ENCODE results near the gene EP300.
"Not testable (repeated sequence)": the region's sequence is repeated elsewhere in the genome, so short reads cannot be mapped to it uniquely, and the experiment has no call there.

The EP300 gene

DNA sequence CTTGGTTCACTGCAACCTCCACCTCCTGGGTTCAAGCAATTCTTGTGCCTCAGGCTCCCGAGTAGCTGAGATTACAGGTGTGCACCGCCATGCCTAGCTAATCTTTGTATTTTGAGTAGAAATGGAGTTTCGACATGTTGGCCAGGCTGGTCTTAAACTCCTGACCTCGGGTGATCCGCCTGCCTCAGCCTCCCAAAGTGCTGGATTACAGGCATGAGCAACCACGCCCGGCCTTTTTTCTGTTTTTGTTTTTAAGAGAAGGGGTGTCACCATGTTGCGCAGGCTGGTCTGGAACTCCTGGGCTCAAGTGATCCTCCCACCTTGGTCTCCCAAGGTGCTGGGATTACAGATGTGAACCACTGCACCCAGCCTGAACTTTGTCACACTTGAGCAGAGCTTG is 26.1 kb upstream of the EP300 start:
- not testable (repeated sequence) for H3K4ac ChIP-seq (ENCODE audit: low read length); H2BK15ac ChIP-seq (ENCODE audit: low read length); DNase-seq (ENCODE audit: low spot score); H2BK5ac ChIP-seq (ENCODE audit: low read length); H3K9ac ChIP-seq (ENCODE audit: low read depth, low read length, poor library complexity); H2AFZ ChIP-seq (ENCODE audit: low read length); H3K4me2 ChIP-seq (ENCODE audit: insufficient read depth, low read length, poor library complexity, severe bottlenecking); H3K27ac ChIP-seq (replicated peaks; ENCODE audit: low read length); H2BK12ac ChIP-seq (ENCODE audit: low read length); H4K91ac ChIP-seq (ENCODE audit: low read depth, low read length, poor library complexity); H3K23ac ChIP-seq (ENCODE audit: low read depth, low read length, poor library complexity); H3K18ac ChIP-seq (ENCODE audit: low read length); H3K9me3 ChIP-seq (replicated peaks in 1 of 2; ENCODE audit: control insufficient read depth in 2 of 2, insufficient read depth in 1 of 2, low read depth in 1 of 2, low read length in 2 of 2); H2BK120ac ChIP-seq (ENCODE audit: low read depth, low read length); H3K79me1 ChIP-seq (ENCODE audit: low read depth, low read length); H3K4me3 ChIP-seq (ENCODE audit: low read length in 2 of 2); H3K4me1 ChIP-seq (ENCODE audit: control insufficient read depth in 2 of 2, insufficient read depth in 1 of 2, low read depth in 1 of 2, low read length in 2 of 2); H3K36me3 ChIP-seq (replicated peaks in 1 of 2; ENCODE audit: control insufficient read depth in 2 of 2, insufficient read depth in 2 of 2, low read length in 2 of 2); H3K14ac ChIP-seq (ENCODE audit: low read length); H4K8ac ChIP-seq (ENCODE audit: low read depth, low read length); H3K27me3 ChIP-seq (ENCODE audit: control insufficient read depth in 3 of 3, insufficient read depth in 3 of 3, low read depth in 1 of 3, low read length in 3 of 3); H2AK5ac ChIP-seq (ENCODE audit: low read depth, low read length)
- no CpG with 5 or more reads among the region's 8 CpGs for WGBS, 2 donors (ENCODE audit: extremely low coverage in 2 of 2, insufficient read length in 2 of 2, insufficient replicate concordance in 1 of 2)

DNA sequence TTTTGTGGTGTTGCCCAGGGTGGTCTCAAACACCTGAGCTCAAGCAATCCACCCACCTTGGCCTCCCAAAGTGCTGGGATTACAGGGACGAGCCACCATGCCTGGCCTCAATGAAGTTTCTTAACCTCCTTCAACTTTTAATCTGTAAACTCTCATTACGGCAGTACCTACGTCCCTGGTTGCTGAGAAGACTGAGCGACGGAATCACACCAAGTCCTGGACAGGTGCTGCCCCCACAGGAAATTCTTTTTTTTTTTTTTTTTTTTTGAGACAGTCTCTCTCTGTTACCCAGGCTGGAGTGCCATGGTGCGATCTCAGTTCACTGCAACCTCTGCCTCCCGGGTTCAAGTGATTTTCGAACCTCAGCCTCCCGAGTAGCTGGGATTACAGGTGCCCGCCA is 24.4 kb upstream of the EP300 start:
- H3K14ac ChIP-seq (ENCODE audit: low read length); H3K18ac ChIP-seq (ENCODE audit: low read length); H3K4me1 ChIP-seq (ENCODE audit: control insufficient read depth in 2 of 2, insufficient read depth in 1 of 2, low read depth in 1 of 2, low read length in 2 of 2); H2BK12ac ChIP-seq (ENCODE audit: low read length); H3K4ac ChIP-seq (ENCODE audit: low read length); H3K23ac ChIP-seq (ENCODE audit: low read depth, low read length, poor library complexity); H4K91ac ChIP-seq (ENCODE audit: low read depth, low read length, poor library complexity); DNase-seq (ENCODE audit: low spot score); H3K27me3 ChIP-seq (ENCODE audit: control insufficient read depth in 3 of 3, insufficient read depth in 3 of 3, low read depth in 1 of 3, low read length in 3 of 3); H3K79me1 ChIP-seq (ENCODE audit: low read depth, low read length); H2BK120ac ChIP-seq (ENCODE audit: low read depth, low read length); H2AFZ ChIP-seq (ENCODE audit: low read length); H3K9ac ChIP-seq (ENCODE audit: low read depth, low read length, poor library complexity); H3K36me3 ChIP-seq (replicated peaks in 1 of 2; ENCODE audit: control insufficient read depth in 2 of 2, insufficient read depth in 2 of 2, low read length in 2 of 2); H3K9me3 ChIP-seq (replicated peaks in 1 of 2; ENCODE audit: control insufficient read depth in 2 of 2, insufficient read depth in 1 of 2, low read depth in 1 of 2, low read length in 2 of 2); H3K4me3 ChIP-seq (ENCODE audit: low read length in 2 of 2); H2BK15ac ChIP-seq (ENCODE audit: low read length); H3K27ac ChIP-seq (replicated peaks; ENCODE audit: low read length); H2BK5ac ChIP-seq (ENCODE audit: low read length); H3K4me2 ChIP-seq (ENCODE audit: insufficient read depth, low read length, poor library complexity, severe bottlenecking); H2AK5ac ChIP-seq (ENCODE audit: low read depth, low read length); H4K8ac ChIP-seq (ENCODE audit: low read depth, low read length): not testable (repeated sequence)
- no CpG with 5 or more reads among the region's 10 CpGs for WGBS, 2 donors (ENCODE audit: extremely low coverage in 2 of 2, insufficient read length in 2 of 2, insufficient replicate concordance in 1 of 2)

- Histone ChIP-seq H2BK5ac (ENCODE audit: low read length) (no peak overlapping the region), H3K36me3 (replicated peaks in 1 of 2; ENCODE audit: control insufficient read depth in 2 of 2, insufficient read depth in 2 of 2, low read length in 2 of 2) (no peaks in the 10 kb centered on the region), H4K8ac (ENCODE audit: low read depth, low read length) (no peak overlapping the region), H2BK120ac (ENCODE audit: low read depth, low read length) (no peak overlapping the region), H2BK15ac (ENCODE audit: low read length) (no peak overlapping the region), H3K27me3 (ENCODE audit: control insufficient read depth in 3 of 3, insufficient read depth in 3 of 3, low read depth in 1 of 3, low read length in 3 of 3) (peaks cover 0 to 6% (median 0%) of the 10 kb centered on the region in 3 experiments), H3K4me1 (ENCODE audit: control insufficient read depth in 2 of 2, insufficient read depth in 1 of 2, low read depth in 1 of 2, low read length in 2 of 2) (peaks cover 0 to 2% of the 10 kb centered on the region in 2 donors), H3K4me3 (ENCODE audit: low read length in 2 of 2) (no peak overlapping the region), H3K18ac (ENCODE audit: low read length) (no peak overlapping the region), H3K4ac (ENCODE audit: low read length) (no peak overlapping the region), H2BK12ac (ENCODE audit: low read length) (no peak overlapping the region), H4K91ac (ENCODE audit: low read depth, low read length, poor library complexity) (no peak overlapping the region), H3K4me2 (ENCODE audit: insufficient read depth, low read length, poor library complexity, severe bottlenecking) (no peak overlapping the region), H3K9ac (ENCODE audit: low read depth, low read length, poor library complexity) (no peak overlapping the region), H3K79me1 (ENCODE audit: low read depth, low read length) (no peaks in the 10 kb centered on the region), H3K14ac (ENCODE audit: low read length) (no peak overlapping the region), H2AFZ (ENCODE audit: low read length) (no peak overlapping the region), H3K27ac (replicated peaks; ENCODE audit: low read length) (no peak overlapping the region), H2AK5ac (ENCODE audit: low read depth, low read length) (no peak overlapping the region), H3K23ac (ENCODE audit: low read depth, low read length, poor library complexity) (no peak overlapping the region), H3K9me3 (replicated peaks in 1 of 2; ENCODE audit: control insufficient read depth in 2 of 2, insufficient read depth in 1 of 2, low read depth in 1 of 2, low read length in 2 of 2) (no peaks in the 10 kb centered on the region)
- no CpG with 5 or more reads among the region's 14 CpGs for WGBS, 2 donors (ENCODE audit: extremely low coverage in 2 of 2, insufficient read length in 2 of 2, insufficient replicate concordance in 1 of 2)
- no peak for DNase-seq (ENCODE audit: low spot score)
Observed at GRCh38 chr22:41070665-41071331, 21.6 kb upstream of the EP300 start.

- Histone ChIP-seq H3K9ac (ENCODE audit: low read depth, low read length, poor library complexity) (no peak overlapping the region), H3K4me2 (ENCODE audit: insufficient read depth, low read length, poor library complexity, severe bottlenecking) (no peak overlapping the region), H2BK120ac (ENCODE audit: low read depth, low read length) (no peak overlapping the region), H3K79me1 (ENCODE audit: low read depth, low read length) (no peaks in the 10 kb centered on the region), H2BK12ac (ENCODE audit: low read length) (no peak overlapping the region), H3K23ac (ENCODE audit: low read depth, low read length, poor library complexity) (no peak overlapping the region), H2AFZ (ENCODE audit: low read length) (no peak overlapping the region), H3K9me3 (replicated peaks in 1 of 2; ENCODE audit: control insufficient read depth in 2 of 2, insufficient read depth in 1 of 2, low read depth in 1 of 2, low read length in 2 of 2) (no peaks in the 10 kb centered on the region), H3K14ac (ENCODE audit: low read length) (no peak overlapping the region), H3K4ac (ENCODE audit: low read length) (no peak overlapping the region), H4K8ac (ENCODE audit: low read depth, low read length) (no peak overlapping the region), H3K4me1 (ENCODE audit: control insufficient read depth in 2 of 2, insufficient read depth in 1 of 2, low read depth in 1 of 2, low read length in 2 of 2) (peaks cover 0 to 4% of the 10 kb centered on the region in 2 donors), H2BK15ac (ENCODE audit: low read length) (no peak overlapping the region), H3K27ac (replicated peaks; ENCODE audit: low read length) (no peak overlapping the region), H2AK5ac (ENCODE audit: low read depth, low read length) (no peak overlapping the region), H3K4me3 (ENCODE audit: low read length in 2 of 2) (no peak overlapping the region), H3K36me3 (replicated peaks in 1 of 2; ENCODE audit: control insufficient read depth in 2 of 2, insufficient read depth in 2 of 2, low read length in 2 of 2) (no peaks in the 10 kb centered on the region), H3K27me3 (ENCODE audit: control insufficient read depth in 3 of 3, insufficient read depth in 3 of 3, low read depth in 1 of 3, low read length in 3 of 3) (peaks cover 0 to 6% (median 0%) of the 10 kb centered on the region in 3 experiments), H4K91ac (ENCODE audit: low read depth, low read length, poor library complexity) (no peak overlapping the region), H2BK5ac (ENCODE audit: low read length) (no peak overlapping the region), H3K18ac (ENCODE audit: low read length) (no peak overlapping the region)
- DNase-seq (ENCODE audit: low spot score), result no peak
- no CpG with 5 or more reads among the region's 11 CpGs for WGBS, 2 donors (ENCODE audit: extremely low coverage in 2 of 2, insufficient read length in 2 of 2, insufficient replicate concordance in 1 of 2)
Observed at GRCh38 chr22:41074061-41074460, 18.3 kb upstream of the EP300 start.

All from neuronal stem cell (in vitro differentiated cells).